ENCODE data around the gene EMC10.

The EMC10 gene

GRCh38 chr19:50494186-50495019 is 18.1 kb downstream of the EMC10 start:
- no peak for TF ChIP-seq CTCF (IDR thresholded peaks at IDR 0.05; ENCODE audit: low read depth, low read length)
- no peak for DNase-seq (ENCODE audit: extremely low read depth, low read depth)

- no peak for DNase-seq (ENCODE audit: extremely low read depth, low read depth)
- no peak for TF ChIP-seq CTCF (IDR thresholded peaks at IDR 0.05; ENCODE audit: low read depth, low read length)
These were observed 18.8 kb downstream of the EMC10 start for GRCh38 chr19:50495020-50495531.

- TF ChIP-seq CTCF (IDR thresholded peaks at IDR 0.05; ENCODE audit: low read depth, low read length) = no peak
- no peak for DNase-seq (ENCODE audit: extremely low read depth, low read depth)
These were observed 20.1 kb downstream of the EMC10 start for GRCh38 chr19:50496189-50497021.

GRCh38 chr19:50497022-50497405 is 20.7 kb downstream of the EMC10 start:
- DNase-seq (ENCODE audit: extremely low read depth, low read depth) = no peak
- TF ChIP-seq CTCF (IDR thresholded peaks at IDR 0.05; ENCODE audit: low read depth, low read length) = no peak

- TF ChIP-seq CTCF (IDR thresholded peaks at IDR 0.05; ENCODE audit: low read depth, low read length) = no peak
- no peak for DNase-seq (ENCODE audit: extremely low read depth, low read depth)
These were observed 22.1 kb downstream of the EMC10 start for GRCh38 chr19:50498219-50499056.

DNA sequence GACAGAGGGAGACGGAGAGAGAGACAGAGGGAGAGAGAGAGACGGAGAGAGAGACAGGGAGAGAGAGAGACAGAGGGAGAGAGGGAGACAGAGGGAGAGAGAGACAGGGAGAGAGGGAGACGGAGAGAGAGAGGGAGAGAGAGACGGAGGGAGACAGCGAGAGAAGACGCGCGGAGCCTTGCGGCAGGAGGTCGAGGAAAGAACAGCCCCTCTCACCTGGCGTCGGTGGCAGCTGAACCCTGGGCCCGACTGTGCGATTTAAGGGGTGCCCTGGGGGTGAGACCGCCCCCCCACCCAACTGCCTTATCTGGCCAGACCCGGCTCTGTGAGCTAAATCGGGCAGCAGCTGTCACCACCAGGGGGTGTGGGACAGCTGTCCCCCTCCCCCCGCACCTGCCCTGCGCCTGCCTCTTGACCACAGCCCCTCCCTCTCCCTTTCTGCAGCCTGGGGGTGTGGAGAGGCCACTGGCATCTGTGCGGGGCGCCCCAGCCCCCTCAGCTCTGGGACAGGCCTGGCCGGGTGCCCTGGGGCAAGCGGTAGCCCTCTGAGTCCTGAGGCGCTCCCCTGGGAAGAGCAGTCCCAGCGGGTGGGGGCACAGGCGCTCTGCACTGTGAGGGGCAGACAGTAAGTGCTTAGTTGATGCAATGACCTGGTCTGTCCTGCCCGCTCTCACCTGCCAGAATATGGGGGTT is 23.9 kb downstream of the EMC10 start:
- TF ChIP-seq CTCF (IDR thresholded peaks at IDR 0.05; ENCODE audit: low read depth, low read length) = peak; percentile 8; the same call in 1 of the 2 replicates
- DNase-seq (ENCODE audit: extremely low read depth, low read depth) = no peak
